Panc1 (cell line): ENCODE measurements around the gene SUPT6H. TPM values are rescaled to one million over a fixed set of nuclear protein-coding genes. Genes with fewer than 3 reads are reported as not detected.
A peak's percentile ranks its signal among the peaks of the same experiment; 100 is the strongest.

Source experiments
- ATAC-seq: fragments of 200-7000 bp; cut with Tn5 transposase; 2 replicates; pipeline ENCODE4 v1.9.1; 2020; ENCODE audit warnings: mild to moderate bottlenecking, moderate library complexity
- BruUV-seq: library from RNA; stranded (reverse); fragments of 400-500 nt; replicated peaks from 2 replicates; lab custom pipeline; 2021; lab: Mats Ljungman, UMichigan
- CTCF ChIA-PET: fragments of 300-600 bp; sonication (Branson Sonifier 250); formaldehyde crosslinking; loops from one replicate; lab custom pipeline; 2022; ENCODE audit warnings: antibody characterized with exemption; lab: Charles Lee
- POLR2A ChIA-PET: fragments of 300-600 bp; sonication (Branson Sonifier 250); formaldehyde crosslinking; loops from one replicate; lab custom pipeline; 2022; ENCODE audit warnings: antibody characterized with exemption; lab: Charles Lee
- DNase-seq: peaks from one replicate; pipeline ENCODE4 v3.0.0-alpha.2; 2010; ENCODE audit warnings: low read depth, low spot score
- H3K27ac ChIP-seq: 2 replicates; pipeline ENCODE4 v1.5.1; 2011; ENCODE audit warnings: mild to moderate bottlenecking, low read length, inconsistent platforms
- H3K27me3 ChIP-seq: fragments of 200-500 bp; sonication (Bioruptor generic); 2 replicates; pipeline ENCODE4 v1.6.0; 2014; ENCODE audit warnings: low read length, inconsistent platforms; ENCODE audit not compliant: control insufficient read depth, insufficient read depth
- H3K36me3 ChIP-seq: fragments of 200-500 bp; sonication (Bioruptor generic); 2 replicates; pipeline ENCODE4 v1.5.1; 2014; ENCODE audit warnings: inconsistent platforms, mild to moderate bottlenecking, low read length, moderate library complexity; ENCODE audit not compliant: control insufficient read depth, insufficient read depth
- H3K4me1 ChIP-seq: 2 replicates; pipeline ENCODE4 v1.5.1; 2011; ENCODE audit warnings: inconsistent platforms, mild to moderate bottlenecking, low read length, moderate library complexity; ENCODE audit not compliant: control insufficient read depth, insufficient read depth
- H3K4me3 ChIP-seq, 2 experiments: 2 replicates each; pipeline ENCODE4 v1.5.1; 2011 to 2012; ENCODE audit warnings: low read depth in 2 of 2, low read length in 2 of 2, mild to moderate bottlenecking in 2 of 2, inconsistent platforms in 1 of 2, moderate library complexity in 1 of 2
- H3K9me3 ChIP-seq: fragments of 200-500 bp; sonication (Bioruptor generic); 2 replicates; pipeline ENCODE4 v1.5.1; 2014; ENCODE audit warnings: low read depth, mild to moderate bottlenecking, inconsistent platforms, low read length, moderate library complexity; ENCODE audit not compliant: control insufficient read depth, insufficient read depth
- POLR2AphosphoS5 ChIP-seq: IDR thresholded peaks from 2 replicates; pipeline ENCODE4 v1.6.1; 2012; ENCODE audit warnings: mild to moderate bottlenecking, low read depth, low read length, moderate library complexity
- REST ChIP-seq, 2 experiments: IDR thresholded peaks; 2 replicates each; pipeline ENCODE4 v1.6.1; 2011 to 2012; ENCODE audit warnings: low read depth in 2 of 2, control low read depth in 1 of 2, low read length in 1 of 2, mild to moderate bottlenecking in 1 of 2, moderate library complexity in 1 of 2; ENCODE audit not compliant: insufficient read depth in 1 of 2
- SIN3A ChIP-seq: IDR thresholded peaks from 2 replicates; pipeline ENCODE4 v1.6.1; 2012; ENCODE audit warnings: low read depth, mild to moderate bottlenecking, low read length, moderate library complexity, borderline replicate concordance; ENCODE audit not compliant: insufficient read depth
- TCF7L2 ChIP-seq: IDR thresholded peaks from 2 replicates; pipeline ENCODE4 v1.6.1; 2011; ENCODE audit warnings: mild to moderate bottlenecking, low read depth, low read length, inconsistent platforms
- in situ Hi-C: cut with HindIII; loops from 2 replicates; pipeline ENCODE4 v1.10.0; 2016; ENCODE audit warnings: low sequenced_read_pairs, low pct_unique_long_range_greater_than_20kb
- intact Hi-C: fragments of 100-400 bp; cut with micrococcal nuclease; formaldehyde crosslinking; loops from one replicate; pipeline ENCODE4 v1.10.0; 2022; ENCODE audit not compliant: unreplicated experiment
- total RNA-seq: library from RNA; stranded (reverse); gene quantifications from one replicate; pipeline ENCODE4 v1.2.1, GENCODE V29; 2021; ENCODE audit not compliant: unreplicated experiment
- TF ChIP-seq, protein P1 (sequence below): fragments of 450-650 bp; IDR thresholded peaks from 2 replicates; pipeline ENCODE4 v1.5.1; 2017; ENCODE audit warnings: mild to moderate bottlenecking

Gene SUPT6H
- total RNA-seq, 1 experiment from 2014 or later, result 108 TPM

- Histone ChIP-seq H3K27me3 (no peaks in the 10 kb centered on the region), H3K4me3 (no peak overlapping the region), H3K4me1 (no peaks in the 10 kb centered on the region), H3K9me3 (no peaks in the 10 kb centered on the region), H3K36me3 (peaks cover 2% of the 10 kb centered on the region; the same call in 1 of the 2 replicates), H3K27ac (peak overlapping the region; percentile 27; the same call in 1 of the 2 replicates)
- no peak for DNase-seq
- in situ Hi-C loops, result no loop called here
- POLR2A ChIA-PET, result no interaction called here
- CTCF ChIA-PET, result no interaction called here
- intact Hi-C loops, result no loop called here
- peak; percentile 19; the same call in 1 of the 2 replicates for ATAC-seq
- no TSS peak for BruUV-seq
- TF ChIP-seq, protein P1, sequence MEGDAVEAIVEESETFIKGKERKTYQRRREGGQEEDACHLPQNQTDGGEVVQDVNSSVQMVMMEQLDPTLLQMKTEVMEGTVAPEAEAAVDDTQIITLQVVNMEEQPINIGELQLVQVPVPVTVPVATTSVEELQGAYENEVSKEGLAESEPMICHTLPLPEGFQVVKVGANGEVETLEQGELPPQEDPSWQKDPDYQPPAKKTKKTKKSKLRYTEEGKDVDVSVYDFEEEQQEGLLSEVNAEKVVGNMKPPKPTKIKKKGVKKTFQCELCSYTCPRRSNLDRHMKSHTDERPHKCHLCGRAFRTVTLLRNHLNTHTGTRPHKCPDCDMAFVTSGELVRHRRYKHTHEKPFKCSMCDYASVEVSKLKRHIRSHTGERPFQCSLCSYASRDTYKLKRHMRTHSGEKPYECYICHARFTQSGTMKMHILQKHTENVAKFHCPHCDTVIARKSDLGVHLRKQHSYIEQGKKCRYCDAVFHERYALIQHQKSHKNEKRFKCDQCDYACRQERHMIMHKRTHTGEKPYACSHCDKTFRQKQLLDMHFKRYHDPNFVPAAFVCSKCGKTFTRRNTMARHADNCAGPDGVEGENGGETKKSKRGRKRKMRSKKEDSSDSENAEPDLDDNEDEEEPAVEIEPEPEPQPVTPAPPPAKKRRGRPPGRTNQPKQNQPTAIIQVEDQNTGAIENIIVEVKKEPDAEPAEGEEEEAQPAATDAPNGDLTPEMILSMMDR, result no peak
- TF ChIP-seq SIN3A, result no peak
- TF ChIP-seq POLR2AphosphoS5, result no peak
- TF ChIP-seq TCF7L2, result no peak
- no peak for TF ChIP-seq REST (IDR thresholded peaks at IDR 0.05; ENCODE audit: insufficient read depth in 1 of 2, low read depth in 2 of 2, low read length in 1 of 2)
Observed at GRCh38 chr17:28705074-28705659, 43.2 kb downstream of the SUPT6H start.

DNA sequence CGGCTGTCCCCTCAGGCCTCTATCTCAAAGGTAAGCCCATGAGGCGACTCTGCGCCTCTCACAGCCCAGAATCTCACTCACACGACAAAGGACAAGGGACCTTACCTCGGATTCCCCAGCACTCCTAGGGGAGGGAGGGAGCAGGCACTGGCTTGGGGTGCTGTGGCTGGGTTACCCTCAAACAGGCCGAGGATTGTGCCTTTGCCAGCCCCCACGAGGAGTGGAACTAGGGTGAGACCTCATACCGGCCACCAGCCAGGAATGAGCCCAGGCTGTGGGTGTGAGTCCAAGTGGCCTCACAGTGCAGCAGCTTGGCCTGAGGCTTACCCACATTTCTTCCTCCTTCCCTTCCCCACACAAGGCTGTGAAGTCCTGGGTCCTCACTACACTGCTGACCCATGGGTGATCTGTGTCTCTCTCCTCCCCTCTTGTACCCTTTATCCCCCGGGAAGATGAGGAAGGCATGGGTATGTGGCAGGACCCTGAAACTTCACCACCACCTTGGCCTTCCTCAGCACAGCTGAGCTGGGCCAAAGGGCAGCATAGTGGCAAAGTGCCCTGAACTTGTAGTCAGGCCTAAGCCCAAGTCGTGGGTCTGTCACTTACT is 43.8 kb downstream of the SUPT6H start:
- ATAC-seq, result 0 out of 2 replicates have a peak, but pooled peaks have one; percentile 5
- Histone ChIP-seq H3K36me3 (peaks cover 2% of the 10 kb centered on the region; the same call in 1 of the 2 replicates), H3K9me3 (no peaks in the 10 kb centered on the region), H3K4me3 (no peak overlapping the region), H3K27me3 (no peaks in the 10 kb centered on the region), H3K4me1 (0 out of 2 replicates have a peak, but pooled peaks cover 3% of the 10 kb centered on the region), H3K27ac (peak overlapping the region; percentile 27; the same call in 1 of the 2 replicates)
- CTCF ChIA-PET, result no interaction called here
- no peak for DNase-seq
- in situ Hi-C loops (no loop called here), intact Hi-C loops (no loop called here)
- no TSS peak for BruUV-seq
- TF ChIP-seq REST (IDR thresholded peaks at IDR 0.05; ENCODE audit: insufficient read depth in 1 of 2, low read depth in 2 of 2, low read length in 1 of 2), result no peak
- TF ChIP-seq, protein P1, result no peak
- TF ChIP-seq TCF7L2, result no peak
- TF ChIP-seq SIN3A, result no peak
- no peak for TF ChIP-seq POLR2AphosphoS5
- POLR2A ChIA-PET, result no interaction called here
